OCI-LY3 (cell line): ENCODE measurements around the gene PRSS22.

ENCODE experiments used
- EZH2phosphoT487 ChIP-seq: fragments of 200-600 bp; shearing (Covaris generic); IDR thresholded peaks from 2 replicates; pipeline ENCODE4 v1.6.1; 2018; ENCODE audit warnings: antibody characterized with exemption, mixed run types, low read depth
- TF ChIP-seq, protein P1 (sequence below): fragments of 200-600, 300-600 bp; sonication (generic); IDR thresholded peaks from 2 replicates; pipeline ENCODE4 v1.5.1; 2014; ENCODE audit warnings: antibody characterized with exemption, low read length, low read depth

DNA sequence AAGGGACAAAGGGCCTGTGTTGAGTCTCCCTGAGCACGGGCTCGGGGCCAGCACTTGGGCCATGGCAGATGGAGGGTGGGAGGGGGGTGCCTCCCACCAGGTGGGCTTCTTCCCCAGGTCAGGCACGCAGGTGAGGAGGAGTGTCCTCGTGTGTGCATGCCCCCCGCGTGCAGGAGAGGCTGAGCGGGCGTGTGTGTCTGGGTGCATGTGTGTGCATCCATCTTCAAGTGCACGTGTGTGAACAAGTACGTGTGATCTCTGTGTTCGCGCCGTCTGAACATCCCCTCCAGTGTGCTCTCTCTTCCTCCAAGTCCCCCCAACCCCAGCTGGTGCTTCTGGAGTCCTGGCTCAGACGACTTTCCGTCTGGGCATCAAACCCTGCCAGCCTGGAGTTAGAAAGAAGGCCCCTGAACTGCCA lies 30.6 kb downstream of the PRSS22 start:
- TF ChIP-seq, protein P1, sequence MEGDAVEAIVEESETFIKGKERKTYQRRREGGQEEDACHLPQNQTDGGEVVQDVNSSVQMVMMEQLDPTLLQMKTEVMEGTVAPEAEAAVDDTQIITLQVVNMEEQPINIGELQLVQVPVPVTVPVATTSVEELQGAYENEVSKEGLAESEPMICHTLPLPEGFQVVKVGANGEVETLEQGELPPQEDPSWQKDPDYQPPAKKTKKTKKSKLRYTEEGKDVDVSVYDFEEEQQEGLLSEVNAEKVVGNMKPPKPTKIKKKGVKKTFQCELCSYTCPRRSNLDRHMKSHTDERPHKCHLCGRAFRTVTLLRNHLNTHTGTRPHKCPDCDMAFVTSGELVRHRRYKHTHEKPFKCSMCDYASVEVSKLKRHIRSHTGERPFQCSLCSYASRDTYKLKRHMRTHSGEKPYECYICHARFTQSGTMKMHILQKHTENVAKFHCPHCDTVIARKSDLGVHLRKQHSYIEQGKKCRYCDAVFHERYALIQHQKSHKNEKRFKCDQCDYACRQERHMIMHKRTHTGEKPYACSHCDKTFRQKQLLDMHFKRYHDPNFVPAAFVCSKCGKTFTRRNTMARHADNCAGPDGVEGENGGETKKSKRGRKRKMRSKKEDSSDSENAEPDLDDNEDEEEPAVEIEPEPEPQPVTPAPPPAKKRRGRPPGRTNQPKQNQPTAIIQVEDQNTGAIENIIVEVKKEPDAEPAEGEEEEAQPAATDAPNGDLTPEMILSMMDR = no peak
- TF ChIP-seq EZH2phosphoT487 = no peak
